GM18870 (cell line): ENCODE measurements around the gene ABHD12.

Source experiments
- ATAC-seq: cut with Tn5 transposase; IDR thresholded peaks from one replicate; pipeline ENCODE4 v1.9.1; 2021; ENCODE audit warnings: moderate library complexity; ENCODE audit not compliant: unreplicated experiment

Gene ABHD12

GRCh38 chr20:25382704-25383370 lies 7.8 kb downstream of the ABHD12 start:
- ATAC-seq: no peak

- ATAC-seq: no peak
Measured at GRCh38 chr20:25380945-25381614, 9.6 kb downstream of the ABHD12 start.

- no peak for ATAC-seq
Measured at GRCh38 chr20:25378884-25379733, 11.5 kb downstream of the ABHD12 start.

- ATAC-seq: no peak
Measured at GRCh38 chr20:25378189-25378883, 12.3 kb downstream of the ABHD12 start.

- ATAC-seq: no peak
Measured at GRCh38 chr20:25376886-25377285, 13.7 kb downstream of the ABHD12 start.

- ATAC-seq: no peak
Measured at GRCh38 chr20:25376236-25376635, 14.4 kb downstream of the ABHD12 start.

GRCh38 chr20:25374842-25375241 lies 15.8 kb downstream of the ABHD12 start:
- ATAC-seq: no peak

- no peak for ATAC-seq
Measured at GRCh38 chr20:25372584-25373336, 17.9 kb downstream of the ABHD12 start.

GRCh38 chr20:25369971-25370370 lies 20.7 kb downstream of the ABHD12 start:
- ATAC-seq: no peak

- ATAC-seq: no peak
Measured at GRCh38 chr20:25369529-25369928, 21.1 kb downstream of the ABHD12 start.

- no peak for ATAC-seq
Measured at GRCh38 chr20:25368976-25369375, 21.7 kb downstream of the ABHD12 start.

- ATAC-seq: no peak
Measured at GRCh38 chr20:25368526-25368925, 22.1 kb downstream of the ABHD12 start.

GRCh38 chr20:25364879-25365699 lies 25.5 kb downstream of the ABHD12 start:
- no peak for ATAC-seq

GRCh38 chr20:25364180-25364788 lies 26.4 kb downstream of the ABHD12 start:
- ATAC-seq: no peak

GRCh38 chr20:25361287-25361683 lies 29.4 kb downstream of the ABHD12 start:
- no peak for ATAC-seq

- no peak for ATAC-seq
Measured at GRCh38 chr20:25360631-25361286, 29.9 kb downstream of the ABHD12 start.

- no peak for ATAC-seq
Measured at GRCh38 chr20:25356271-25356933, 34.2 kb downstream of the ABHD12 start.

- ATAC-seq: no peak
Measured at GRCh38 chr20:25355866-25356265, 34.8 kb downstream of the ABHD12 start.
